ENCODE results near the gene CORO7.
A peak's percentile ranks its signal among the peaks of the same experiment; 100 is the strongest.

Gene CORO7

DNA sequence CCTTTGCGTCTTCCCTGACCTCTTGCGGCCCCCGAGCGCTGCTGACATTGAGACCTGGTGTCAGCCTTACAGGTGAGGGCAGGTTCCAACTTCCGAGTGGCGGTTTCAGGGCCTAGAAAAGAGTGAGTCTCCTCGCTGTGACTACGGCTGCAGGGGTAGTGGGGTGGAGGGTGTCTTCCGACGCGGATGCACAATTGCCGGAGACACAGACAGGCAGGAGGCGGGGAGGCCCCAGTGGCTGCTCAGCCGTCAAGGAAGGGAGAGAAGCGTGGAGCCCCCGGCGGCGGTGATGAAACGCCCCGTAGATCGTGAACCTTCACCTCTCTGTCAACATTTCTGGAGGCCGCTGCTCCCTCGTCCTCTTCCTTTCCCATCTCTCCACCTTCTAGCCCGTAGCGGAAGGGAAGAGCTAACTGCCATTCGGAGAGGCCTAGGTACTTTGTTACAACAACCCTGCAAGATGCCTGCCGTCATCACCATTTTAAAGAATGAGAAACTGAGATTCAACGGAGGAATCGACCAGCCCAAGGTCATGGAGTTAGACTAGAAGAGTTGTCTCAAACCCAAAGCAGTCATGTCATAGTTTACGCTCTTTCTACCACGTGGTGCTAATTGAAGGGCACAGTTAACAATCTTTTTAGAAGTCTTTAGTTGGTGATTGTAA, 9.8 kb upstream of the CORO7 start:
- H3K27ac ChIP-seq (ENCODE audit: low read depth, low read length), result peak overlapping the region; percentile 80; the same call in 1 of the 2 replicates
- peak overlapping the region; percentile 96 for H3K9ac ChIP-seq (ENCODE audit: low read length)
- peaks cover 8% of the 10 kb centered on the region; the same call in 1 of the 2 replicates for H3K4me1 ChIP-seq (ENCODE audit: control insufficient read depth, insufficient read depth, low read length)
- peaks cover 12% of the 10 kb centered on the region for H3K36me3 ChIP-seq (ENCODE audit: control insufficient read depth, insufficient read depth, low read length)
- H3K9me3 ChIP-seq (ENCODE audit: control insufficient read depth, insufficient read depth, low read depth, low read length), result no peaks in the 10 kb centered on the region
- H3K4me3 ChIP-seq (ENCODE audit: low read depth, low read length), result peak overlapping the region; percentile 88
- no peaks in the 10 kb centered on the region for H3K27me3 ChIP-seq (ENCODE audit: control insufficient read depth, insufficient read depth, low read length)

GRCh38 chr16:4425378-4426020, 9.1 kb upstream of the CORO7 start, which contains the start of gene DNAJA3:
DNAJA3 (plus strand) TSS chr16:4425868; CDS start chr16:4425882, 14 bp downstream.
- Histone ChIP-seq H3K9ac (ENCODE audit: low read length) (peak within 1 kb of the TSS; percentile 96), H3K4me1 (ENCODE audit: control insufficient read depth, insufficient read depth, low read length) (peaks cover 8% of the 10 kb centered on the region; the same call in 1 of the 2 replicates), H3K9me3 (ENCODE audit: control insufficient read depth, insufficient read depth, low read depth, low read length) (no peaks in the 10 kb centered on the region), H3K36me3 (ENCODE audit: control insufficient read depth, insufficient read depth, low read length) (peaks cover 5% of the 10 kb centered on the region), H3K4me3 (ENCODE audit: low read depth, low read length) (peak within 1 kb of the TSS; percentile 88), H3K27me3 (ENCODE audit: control insufficient read depth, insufficient read depth, low read length) (no peaks in the 10 kb centered on the region), H3K27ac (ENCODE audit: low read depth, low read length) (peak within 1 kb of the TSS; percentile 80)

DNA sequence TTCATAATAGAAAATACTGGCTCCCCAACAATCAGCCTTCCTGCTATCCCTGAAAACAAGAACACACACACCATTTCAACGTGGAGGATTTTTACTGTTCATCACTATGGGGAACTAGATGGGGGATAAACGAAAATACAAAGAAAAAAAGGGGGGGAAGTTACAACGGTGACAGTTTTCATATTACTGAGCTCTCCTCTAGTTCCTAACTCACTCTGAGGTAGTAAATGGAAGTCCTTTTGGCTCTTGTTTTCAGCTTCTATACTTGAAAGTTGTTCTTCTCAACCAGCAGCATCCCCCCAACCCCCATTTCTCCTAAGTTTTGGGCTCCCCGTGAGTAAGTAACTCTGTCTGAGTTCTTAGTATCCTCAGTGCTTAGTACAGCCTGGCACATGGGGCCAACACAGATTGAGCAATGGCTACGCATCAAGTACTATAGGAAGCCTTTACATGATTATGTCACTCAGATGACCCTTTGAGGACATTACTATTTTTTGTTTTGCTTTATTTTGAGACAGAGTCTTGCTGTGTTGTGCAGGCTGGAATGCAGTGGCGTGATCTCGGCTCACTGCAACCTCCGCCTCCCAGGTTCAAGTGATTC, 4.2 kb upstream of the CORO7 start:
- H3K4me3 ChIP-seq (ENCODE audit: low read depth, low read length), result no peak overlapping the region
- peaks cover 9% of the 10 kb centered on the region for H3K4me1 ChIP-seq (ENCODE audit: control insufficient read depth, insufficient read depth, low read length)
- no peak overlapping the region for H3K9ac ChIP-seq (ENCODE audit: low read length)

DNA sequence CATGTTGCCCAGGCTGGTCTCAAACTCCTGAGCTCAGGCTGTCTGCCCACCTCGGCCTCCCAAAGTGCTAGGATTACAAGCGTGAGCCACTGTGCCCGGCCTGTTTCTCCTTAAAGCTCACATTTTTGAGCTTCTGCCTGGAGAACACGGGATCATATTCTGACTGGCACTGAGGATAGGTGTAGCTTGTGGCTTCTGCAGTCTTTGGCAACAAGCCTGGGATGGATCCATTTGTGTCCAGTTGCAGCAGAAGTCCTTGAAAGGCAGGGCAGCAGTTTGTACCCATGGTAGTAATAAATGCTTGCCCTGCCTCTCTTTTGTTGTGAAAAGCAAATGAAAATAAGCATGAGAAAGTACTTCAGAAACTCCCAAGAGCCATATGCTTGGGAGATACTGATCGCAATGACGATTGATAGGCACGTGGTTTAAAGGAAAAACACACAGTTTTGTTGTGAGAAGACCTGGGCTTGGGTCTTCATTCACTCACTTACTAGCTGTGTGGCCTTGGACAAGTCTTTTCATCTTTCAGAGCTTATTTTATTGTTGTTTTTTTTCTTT, 3.1 kb upstream of the CORO7 start:
- H3K36me3 ChIP-seq (ENCODE audit: control insufficient read depth, insufficient read depth, low read length), result no peaks in the 10 kb centered on the region
- H3K4me1 ChIP-seq (ENCODE audit: control insufficient read depth, insufficient read depth, low read length), result peaks cover 12% of the 10 kb centered on the region
- H3K9ac ChIP-seq (ENCODE audit: low read length), result no peak overlapping the region
- H3K9me3 ChIP-seq (ENCODE audit: control insufficient read depth, insufficient read depth, low read depth, low read length), result no peaks in the 10 kb centered on the region
- no peak overlapping the region for H3K4me3 ChIP-seq (ENCODE audit: low read depth, low read length)
- no peaks in the 10 kb centered on the region for H3K27me3 ChIP-seq (ENCODE audit: control insufficient read depth, insufficient read depth, low read length)
- no peak overlapping the region for H3K27ac ChIP-seq (ENCODE audit: low read depth, low read length)

More for the DNA sequence above, 4.2 kb upstream of the CORO7 start:
- Histone ChIP-seq H3K27ac (ENCODE audit: low read depth, low read length) (no peak overlapping the region), H3K36me3 (ENCODE audit: control insufficient read depth, insufficient read depth, low read length) (no peaks in the 10 kb centered on the region), H3K9me3 (ENCODE audit: control insufficient read depth, insufficient read depth, low read depth, low read length) (no peaks in the 10 kb centered on the region), H3K27me3 (ENCODE audit: control insufficient read depth, insufficient read depth, low read length) (no peaks in the 10 kb centered on the region)

GRCh38 chr16:4415538-4416199, 727 bp downstream of the CORO7 start:
- H3K9me3 ChIP-seq (ENCODE audit: control insufficient read depth, insufficient read depth, low read depth, low read length), result no peaks in the 10 kb centered on the region
- no peak overlapping the region for H3K27ac ChIP-seq (ENCODE audit: low read depth, low read length)
- H3K27me3 ChIP-seq (ENCODE audit: control insufficient read depth, insufficient read depth, low read length), result no peaks in the 10 kb centered on the region
- H3K4me1 ChIP-seq (ENCODE audit: control insufficient read depth, insufficient read depth, low read length), result peaks cover 11% of the 10 kb centered on the region
- H3K36me3 ChIP-seq (ENCODE audit: control insufficient read depth, insufficient read depth, low read length), result peaks cover 14% of the 10 kb centered on the region; the same call in 1 of the 2 replicates
- peak overlapping the region; percentile 75 for H3K4me3 ChIP-seq (ENCODE audit: low read depth, low read length)
- peak overlapping the region; percentile 63 for H3K9ac ChIP-seq (ENCODE audit: low read length)

DNA sequence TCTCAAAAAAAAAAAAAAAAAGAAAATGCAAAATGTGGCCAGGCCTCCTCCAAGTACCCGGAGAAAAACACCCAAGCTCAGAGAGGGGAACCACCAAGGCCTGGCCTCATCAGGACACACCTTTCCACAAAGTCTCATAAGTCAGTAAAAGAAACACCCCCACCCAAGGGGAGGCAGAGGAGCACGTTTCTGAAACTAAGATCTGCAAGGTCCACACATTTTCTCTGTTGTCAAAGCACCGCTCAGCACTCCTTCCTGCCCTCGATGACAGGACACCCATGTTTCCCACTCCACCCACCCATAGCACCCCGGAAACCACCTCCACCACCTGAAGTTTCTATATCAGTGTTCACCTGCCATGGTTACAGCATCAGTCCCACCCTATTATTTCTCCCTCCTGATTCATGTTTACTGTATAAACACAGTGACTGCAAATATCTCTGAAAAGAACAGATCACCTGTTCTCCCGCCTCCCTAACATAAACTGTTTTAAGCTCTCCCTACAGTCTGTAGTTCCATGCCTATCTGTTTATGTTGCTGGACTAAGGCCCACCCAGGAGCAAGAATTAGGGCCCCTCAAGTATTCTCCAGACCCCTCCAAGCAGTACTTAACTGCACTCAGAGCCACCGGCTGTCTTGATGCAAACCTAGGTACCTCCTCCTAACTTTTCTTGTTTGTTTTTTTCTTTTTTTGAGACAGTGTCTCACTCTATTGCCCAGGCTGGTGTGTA, 2.0 kb downstream of the CORO7 start:
- Histone ChIP-seq H3K36me3 (ENCODE audit: control insufficient read depth, insufficient read depth, low read length) (peaks cover 14% of the 10 kb centered on the region; the same call in 1 of the 2 replicates), H3K27ac (ENCODE audit: low read depth, low read length) (no peak overlapping the region), H3K4me3 (ENCODE audit: low read depth, low read length) (no peak overlapping the region), H3K27me3 (ENCODE audit: control insufficient read depth, insufficient read depth, low read length) (no peaks in the 10 kb centered on the region), H3K9ac (ENCODE audit: low read length) (no peak overlapping the region), H3K4me1 (ENCODE audit: control insufficient read depth, insufficient read depth, low read length) (peaks cover 8% of the 10 kb centered on the region; the same call in 1 of the 2 replicates), H3K9me3 (ENCODE audit: control insufficient read depth, insufficient read depth, low read depth, low read length) (no peaks in the 10 kb centered on the region)

DNA sequence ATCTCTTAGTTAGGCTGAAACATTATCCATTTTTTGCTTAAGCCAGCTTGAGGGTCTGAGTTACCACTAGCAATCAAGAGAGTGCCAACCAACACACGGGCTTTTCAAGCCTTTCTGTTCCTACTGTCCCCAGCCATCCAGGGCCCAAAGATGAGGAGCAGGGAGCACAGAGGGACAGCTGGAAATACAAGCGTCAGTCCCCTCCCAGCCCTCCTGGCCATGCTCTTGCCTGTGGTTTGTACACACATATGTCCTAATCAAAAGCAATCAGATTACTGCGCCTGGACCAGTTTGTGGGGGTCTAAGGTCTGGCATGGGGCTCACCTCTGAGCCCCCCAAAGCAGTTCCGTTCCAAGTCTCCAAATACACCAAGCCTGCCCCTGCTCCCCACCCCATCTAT, 3.5 kb downstream of the CORO7 start:
- no peak overlapping the region for H3K9ac ChIP-seq (ENCODE audit: low read length)
- peaks cover 18% of the 10 kb centered on the region for H3K36me3 ChIP-seq (ENCODE audit: control insufficient read depth, insufficient read depth, low read length)
- H3K9me3 ChIP-seq (ENCODE audit: control insufficient read depth, insufficient read depth, low read depth, low read length), result no peaks in the 10 kb centered on the region
- H3K27ac ChIP-seq (ENCODE audit: low read depth, low read length), result no peak overlapping the region
- H3K4me1 ChIP-seq (ENCODE audit: control insufficient read depth, insufficient read depth, low read length), result peaks cover 7% of the 10 kb centered on the region; the same call in 1 of the 2 replicates
- H3K27me3 ChIP-seq (ENCODE audit: control insufficient read depth, insufficient read depth, low read length), result no peaks in the 10 kb centered on the region
- H3K4me3 ChIP-seq (ENCODE audit: low read depth, low read length), result no peak overlapping the region

DNA sequence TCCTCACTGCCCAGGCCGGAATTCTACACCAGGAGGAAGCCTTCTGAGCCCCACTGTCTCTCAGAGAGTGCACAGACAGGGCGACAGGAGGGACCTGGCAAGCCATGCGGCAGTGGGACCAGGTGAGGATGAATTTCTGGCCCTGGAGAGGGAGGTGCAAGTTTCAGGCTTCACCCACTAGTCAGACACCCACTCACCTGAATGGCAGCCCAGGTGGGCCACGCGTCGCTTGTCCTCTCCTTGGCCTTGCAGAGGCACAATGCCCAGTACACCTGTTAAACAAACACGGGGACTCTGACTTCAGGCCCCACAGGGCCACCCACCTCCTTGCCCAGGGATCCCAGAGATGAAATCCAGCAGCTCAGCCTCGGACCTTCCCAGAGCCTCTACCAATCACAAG, 4.2 kb downstream of the CORO7 start:
- Histone ChIP-seq H3K36me3 (ENCODE audit: control insufficient read depth, insufficient read depth, low read length) (peaks cover 25% of the 10 kb centered on the region), H3K9ac (ENCODE audit: low read length) (no peak overlapping the region), H3K4me1 (ENCODE audit: control insufficient read depth, insufficient read depth, low read length) (peaks cover 7% of the 10 kb centered on the region; the same call in 1 of the 2 replicates), H3K9me3 (ENCODE audit: control insufficient read depth, insufficient read depth, low read depth, low read length) (no peaks in the 10 kb centered on the region), H3K4me3 (ENCODE audit: low read depth, low read length) (no peak overlapping the region), H3K27me3 (ENCODE audit: control insufficient read depth, insufficient read depth, low read length) (no peaks in the 10 kb centered on the region), H3K27ac (ENCODE audit: low read depth, low read length) (no peak overlapping the region)

DNA sequence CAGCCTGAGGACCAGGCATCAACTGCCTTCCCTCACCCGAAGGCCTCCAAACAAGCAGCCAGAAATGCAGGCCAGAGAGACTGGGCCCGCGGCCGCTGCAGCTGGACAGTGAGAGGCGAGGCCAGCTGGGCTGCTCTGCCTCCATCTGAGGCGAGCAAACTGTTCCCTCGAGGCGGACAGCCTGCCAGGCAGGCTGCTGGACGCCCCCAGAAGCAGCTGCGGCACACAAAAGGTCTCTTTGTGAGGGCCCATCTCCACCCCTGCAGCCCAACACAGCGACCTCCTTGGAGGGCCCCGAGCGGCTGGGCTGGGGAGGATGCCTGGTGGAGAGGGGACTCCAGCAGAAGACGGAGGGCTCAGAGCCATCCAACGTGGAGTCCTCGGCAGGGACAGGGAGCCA, 4.7 kb downstream of the CORO7 start:
- H3K27ac ChIP-seq (ENCODE audit: low read depth, low read length), result no peak overlapping the region
- H3K27me3 ChIP-seq (ENCODE audit: control insufficient read depth, insufficient read depth, low read length), result no peaks in the 10 kb centered on the region
- H3K36me3 ChIP-seq (ENCODE audit: control insufficient read depth, insufficient read depth, low read length), result peaks cover 25% of the 10 kb centered on the region
- H3K9ac ChIP-seq (ENCODE audit: low read length), result no peak overlapping the region
- no peaks in the 10 kb centered on the region for H3K9me3 ChIP-seq (ENCODE audit: control insufficient read depth, insufficient read depth, low read depth, low read length)
- no peak overlapping the region for H3K4me3 ChIP-seq (ENCODE audit: low read depth, low read length)
- peaks cover 7% of the 10 kb centered on the region; the same call in 1 of the 2 replicates for H3K4me1 ChIP-seq (ENCODE audit: control insufficient read depth, insufficient read depth, low read length)

Measured in HUES6 (cell line).